ENCODE results near the gene SMIM44.

DNA sequence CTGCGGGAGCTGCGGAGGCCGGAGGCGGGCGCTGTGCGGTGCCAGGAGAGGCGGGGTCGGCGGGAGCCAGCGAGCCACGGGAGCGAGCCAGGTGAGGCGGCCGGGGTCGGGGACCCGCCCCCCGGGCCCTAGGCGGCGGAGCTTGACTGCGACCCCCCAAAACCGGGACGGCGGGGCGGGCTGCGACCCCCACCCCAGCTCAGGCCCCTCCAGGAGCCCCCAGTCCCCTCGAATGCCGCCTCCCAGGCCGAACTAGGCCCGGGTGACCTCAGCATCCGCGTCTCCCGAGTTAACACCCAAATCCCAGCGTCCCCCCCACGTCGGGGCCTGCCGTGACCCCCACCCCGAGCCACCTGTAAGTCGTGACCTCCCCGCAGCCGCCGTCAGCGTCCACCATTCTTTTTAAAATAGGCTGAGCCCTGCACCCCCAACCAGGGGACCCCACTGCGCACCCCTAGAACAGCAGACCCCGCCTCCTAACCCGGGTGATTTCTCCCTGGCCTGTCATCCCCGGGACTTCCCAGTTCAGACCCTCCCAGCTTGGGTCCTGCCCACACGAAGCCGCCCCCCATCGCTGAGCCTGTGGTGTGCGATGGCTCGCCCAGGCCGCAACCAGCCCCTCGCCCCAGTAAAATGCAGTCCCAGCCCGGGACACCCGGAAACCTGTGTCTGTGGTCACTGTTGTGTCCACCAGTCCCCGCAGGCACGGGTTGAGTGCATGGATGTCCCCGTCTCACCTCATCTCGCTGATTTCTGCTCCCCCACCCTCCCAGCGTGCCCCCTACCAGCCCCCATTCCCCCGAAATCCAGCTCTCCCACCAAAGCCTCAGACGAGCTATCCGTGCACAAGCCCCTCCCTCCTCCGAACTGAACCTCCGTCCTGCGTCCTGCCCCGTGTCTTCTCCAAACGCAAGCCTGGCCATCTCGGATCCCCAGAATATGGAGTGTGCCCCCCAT, 23.4 kb upstream of the SMIM44 start:
- TF ChIP-seq EZH2 (IDR thresholded peaks at IDR 0.05) = no peak
- TF ChIP-seq, protein P1, sequence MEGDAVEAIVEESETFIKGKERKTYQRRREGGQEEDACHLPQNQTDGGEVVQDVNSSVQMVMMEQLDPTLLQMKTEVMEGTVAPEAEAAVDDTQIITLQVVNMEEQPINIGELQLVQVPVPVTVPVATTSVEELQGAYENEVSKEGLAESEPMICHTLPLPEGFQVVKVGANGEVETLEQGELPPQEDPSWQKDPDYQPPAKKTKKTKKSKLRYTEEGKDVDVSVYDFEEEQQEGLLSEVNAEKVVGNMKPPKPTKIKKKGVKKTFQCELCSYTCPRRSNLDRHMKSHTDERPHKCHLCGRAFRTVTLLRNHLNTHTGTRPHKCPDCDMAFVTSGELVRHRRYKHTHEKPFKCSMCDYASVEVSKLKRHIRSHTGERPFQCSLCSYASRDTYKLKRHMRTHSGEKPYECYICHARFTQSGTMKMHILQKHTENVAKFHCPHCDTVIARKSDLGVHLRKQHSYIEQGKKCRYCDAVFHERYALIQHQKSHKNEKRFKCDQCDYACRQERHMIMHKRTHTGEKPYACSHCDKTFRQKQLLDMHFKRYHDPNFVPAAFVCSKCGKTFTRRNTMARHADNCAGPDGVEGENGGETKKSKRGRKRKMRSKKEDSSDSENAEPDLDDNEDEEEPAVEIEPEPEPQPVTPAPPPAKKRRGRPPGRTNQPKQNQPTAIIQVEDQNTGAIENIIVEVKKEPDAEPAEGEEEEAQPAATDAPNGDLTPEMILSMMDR (IDR thresholded peaks at IDR 0.05) = no peak
